Activated naive CD4-positive, alpha-beta T cell treated with anti-CD3 and anti-CD28 coated beads, Interleukin-2, amount 50 U/mL, for 72 hours (primary cell): ENCODE data around the gene EPN1. TPM values are rescaled to one million over a fixed set of nuclear protein-coding genes. Genes with fewer than 3 reads are reported as not detected.
A peak's percentile ranks its signal among the peaks of the same experiment; 100 is the strongest.

Experiments
- ATAC-seq, 2 donors: fragments of 150-1000 bp; cut with Tn5 transposase; 2 replicates each; pipeline ENCODE4 v1.10.0; 2021; ENCODE audit warnings: mild to moderate bottlenecking in 2 of 2, moderate library complexity in 2 of 2
- DNase-seq, 2 donors: peaks; one replicate each; pipeline ENCODE4 v3.0.0; 2021 to 2022; ENCODE audit warnings: low spot score in 2 of 2
- H3K27ac Mint-ChIP-seq, 2 donors: one replicate each; pipeline ENCODE4 v1.8.0; 2022; ENCODE audit warnings: mild to moderate bottlenecking in 2 of 2, mixed read lengths in 2 of 2
- H3K36me3 Mint-ChIP-seq, 2 donors: one replicate each; pipeline ENCODE4 v1.8.0; 2022; ENCODE audit warnings: mixed read lengths in 2 of 2
- H3K9me3 Mint-ChIP-seq, 2 donors: one replicate each; pipeline ENCODE4 v1.8.0; 2022; ENCODE audit warnings: mixed read lengths in 2 of 2
- total RNA-seq, 2 donors: library from RNA; stranded (reverse); gene quantifications; one replicate each; pipeline ENCODE4 v1.2.3, GENCODE V29; 2022

The EPN1 gene
- total RNA-seq, 2 donors from 2014 or later, result 23.1 to 46.4 TPM

DNA sequence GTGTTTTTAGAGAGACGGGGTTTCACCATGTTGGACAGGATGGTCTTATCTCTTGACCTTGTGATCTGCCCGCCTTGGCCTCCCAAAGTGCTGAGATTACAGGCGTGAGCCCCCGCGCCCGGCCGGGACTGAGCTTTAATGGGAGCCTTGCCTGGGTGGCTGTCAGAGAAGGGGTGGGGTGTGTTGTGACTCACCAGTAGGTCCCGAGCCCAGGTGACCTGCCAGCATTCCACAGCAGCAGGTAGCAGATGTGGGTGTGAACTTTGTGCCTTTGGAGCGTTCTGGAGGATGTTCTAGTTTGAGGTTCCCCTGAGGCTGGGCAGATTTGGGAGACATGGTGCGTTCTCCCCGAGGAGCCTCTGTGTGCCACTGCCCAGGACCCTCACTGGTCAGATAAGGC lies 7.1 kb upstream of the EPN1 start:
- Mint-ChIP-seq H3K27ac (no peak overlapping the region), H3K36me3 (peaks cover 10 to 14% of the 10 kb centered on the region in 2 donors), H3K9me3 (no peaks in the 10 kb centered on the region)
- DNase-seq (no peak), ATAC-seq (no peak)

DNA sequence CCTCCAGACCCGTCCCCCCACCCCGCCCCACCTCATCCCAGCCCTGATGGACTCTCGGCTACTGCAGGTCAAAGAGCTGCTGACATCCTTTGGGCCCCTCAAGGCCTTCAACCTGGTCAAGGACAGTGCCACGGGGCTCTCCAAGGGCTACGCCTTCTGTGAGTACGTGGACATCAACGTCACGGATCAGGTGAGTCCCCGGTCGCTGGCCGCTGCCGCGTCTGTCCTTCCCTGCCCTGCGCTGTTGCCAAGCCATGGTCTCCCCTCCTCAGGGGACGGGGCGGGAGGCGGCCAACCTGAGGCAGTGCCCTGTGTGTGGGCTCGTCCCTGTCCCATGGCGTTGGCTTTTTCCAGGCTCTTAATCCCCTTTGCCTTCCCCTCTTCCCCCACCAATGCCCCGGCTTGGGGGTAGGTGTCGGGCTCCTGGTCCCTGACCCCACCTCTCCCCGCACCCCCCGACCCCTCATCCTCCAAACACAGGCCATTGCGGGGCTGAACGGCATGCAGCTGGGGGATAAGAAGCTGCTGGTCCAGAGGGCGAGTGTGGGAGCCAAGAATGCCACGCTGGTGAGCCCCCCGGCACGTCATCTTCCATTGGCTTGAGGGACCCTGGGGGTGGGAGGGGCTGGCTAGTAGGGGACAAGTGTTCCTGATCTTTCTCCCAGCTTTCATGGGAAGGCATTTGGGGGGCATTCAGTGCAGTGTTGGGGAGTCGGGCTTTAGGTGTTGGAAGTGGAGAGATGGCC lies 6.2 kb upstream of the EPN1 start:
- ATAC-seq, result no peak
- Mint-ChIP-seq H3K36me3 (peaks cover 6 to 11% of the 10 kb centered on the region in 2 donors), H3K9me3 (no peaks in the 10 kb centered on the region), H3K27ac (peak overlapping the region in 1 of 2 donors; percentile 79)
- DNase-seq, result no peak

DNA sequence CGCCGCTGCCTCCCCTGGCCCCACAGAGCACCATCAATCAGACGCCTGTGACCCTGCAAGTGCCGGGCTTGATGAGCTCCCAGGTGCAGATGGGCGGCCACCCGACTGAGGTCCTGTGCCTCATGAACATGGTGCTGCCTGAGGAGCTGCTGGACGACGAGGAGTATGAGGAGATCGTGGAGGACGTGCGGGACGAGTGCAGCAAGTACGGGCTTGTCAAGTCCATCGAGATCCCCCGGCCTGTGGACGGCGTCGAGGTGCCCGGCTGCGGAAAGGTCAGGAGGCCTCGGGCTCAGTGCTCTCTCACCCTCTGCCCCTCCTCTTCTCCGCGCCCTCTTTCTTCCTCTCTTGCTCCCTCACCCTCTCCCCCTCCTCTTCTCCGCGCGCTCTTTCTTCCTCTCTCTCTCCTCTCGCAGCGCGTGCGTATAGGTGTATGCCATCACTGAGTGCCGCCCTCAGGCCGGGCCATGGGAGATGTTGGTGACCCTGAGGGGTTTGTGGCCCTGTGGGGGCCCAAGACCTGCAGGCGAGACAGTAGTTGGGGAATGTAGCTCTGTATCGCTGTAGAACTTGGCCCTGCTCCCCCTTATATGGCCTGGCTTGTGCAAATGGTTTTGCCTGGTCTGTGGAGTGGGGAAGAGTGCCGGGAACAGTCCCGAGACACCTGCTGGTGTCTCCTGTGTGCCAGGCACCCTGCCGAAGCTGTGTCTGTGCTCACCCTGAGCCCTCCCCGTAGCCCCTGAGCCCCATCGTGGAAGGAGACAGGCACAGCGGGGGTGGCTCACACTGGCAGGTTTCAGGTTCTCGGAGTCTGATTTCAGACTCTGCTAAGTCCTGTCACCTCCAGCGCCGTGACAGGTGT lies 5.4 kb upstream of the EPN1 start:
- Mint-ChIP-seq H3K27ac (peak overlapping the region in 1 of 2 donors; percentile 79), H3K9me3 (no peaks in the 10 kb centered on the region), H3K36me3 (peaks cover 0 to 12% of the 10 kb centered on the region in 2 donors)
- ATAC-seq (peak in 1 of 2 donors; percentile 4), DNase-seq (no peak)

DNA sequence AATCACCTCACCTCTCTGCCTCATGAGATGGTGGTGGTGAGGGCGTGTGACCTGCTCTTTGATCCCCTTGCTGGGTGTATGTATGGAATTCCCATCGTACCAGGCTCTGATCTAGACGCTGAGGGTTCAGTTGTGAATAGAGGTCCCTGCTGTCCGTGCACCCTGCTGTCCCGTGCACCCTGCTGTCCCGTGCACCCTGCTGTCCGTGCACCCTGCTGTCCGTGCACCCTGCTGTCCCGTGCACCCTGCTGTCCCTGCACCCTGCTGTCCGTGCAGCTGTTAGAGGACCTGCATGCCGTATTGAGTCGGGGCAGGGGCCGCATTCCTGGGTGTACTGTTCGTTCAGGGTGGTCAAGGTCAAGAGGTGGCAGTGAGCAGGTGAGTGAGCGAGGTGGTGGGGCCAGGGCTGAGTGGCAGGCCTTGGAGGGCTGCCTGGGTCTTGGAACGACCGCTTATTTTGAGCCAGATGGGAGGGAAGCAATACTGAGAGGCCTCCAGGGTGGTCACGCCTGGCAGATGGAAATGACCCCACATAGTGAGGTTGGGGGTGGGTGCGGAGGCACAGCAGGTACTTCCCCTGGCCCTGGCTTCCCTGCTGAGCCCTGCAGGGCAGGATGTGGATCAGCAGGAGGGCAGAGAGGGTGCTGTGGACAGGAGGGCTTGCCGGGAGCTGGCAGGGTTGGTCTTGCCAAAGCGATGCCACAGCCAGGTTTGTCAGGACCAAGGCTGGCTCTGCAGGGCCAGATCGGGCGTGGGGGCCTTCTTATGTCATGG lies 4.6 kb upstream of the EPN1 start:
- ATAC-seq (no peak), DNase-seq (no peak)
- peaks cover 3 to 14% of the 10 kb centered on the region in 2 donors for H3K36me3 Mint-ChIP-seq
- H3K9me3 Mint-ChIP-seq, result no peaks in the 10 kb centered on the region
- peak overlapping the region in 1 of 2 donors; percentile 14 for H3K27ac Mint-ChIP-seq

DNA sequence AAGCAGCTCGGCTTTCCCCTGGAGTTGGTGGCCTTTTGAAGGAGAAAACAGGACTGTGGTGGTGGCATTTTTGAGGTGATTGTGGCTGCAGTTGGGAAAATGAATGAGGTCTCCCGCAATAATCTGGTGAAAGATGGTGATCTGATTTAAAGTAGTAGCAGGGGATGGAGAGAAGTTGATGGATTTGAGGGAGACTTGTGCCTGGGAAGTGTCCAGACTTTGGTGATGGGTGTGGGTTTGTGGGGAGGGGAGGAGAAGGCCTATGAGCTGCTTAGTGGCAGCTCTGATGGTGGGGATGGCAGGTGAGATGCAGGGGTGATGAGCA lies 4.0 kb upstream of the EPN1 start:
- Mint-ChIP-seq H3K9me3 (no peaks in the 10 kb centered on the region), H3K27ac (no peak overlapping the region), H3K36me3 (peaks cover 8 to 19% of the 10 kb centered on the region in 2 donors)
- ATAC-seq (no peak), DNase-seq (no peak)

DNA sequence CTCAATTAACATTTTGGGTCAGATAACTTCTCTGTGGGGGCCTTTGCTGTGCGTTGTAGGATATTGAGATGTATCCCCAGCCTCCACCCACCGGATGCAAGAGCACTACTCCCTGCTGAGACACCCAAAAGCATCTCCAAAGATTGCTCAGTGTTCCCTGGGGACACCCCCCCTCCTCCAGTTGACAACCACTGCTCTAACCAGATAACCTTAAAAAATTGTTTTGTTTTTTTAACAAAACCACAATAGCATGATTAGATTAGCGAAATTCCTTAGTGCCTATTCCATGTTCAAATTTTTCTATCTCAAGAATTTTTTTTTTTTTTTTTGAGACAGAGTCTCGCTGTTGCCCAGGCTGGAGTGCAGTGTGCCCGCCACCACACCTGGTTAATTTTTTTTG lies 2.6 kb upstream of the EPN1 start:
- DNase-seq, result no peak
- Mint-ChIP-seq H3K27ac (no peak overlapping the region), H3K36me3 (peaks cover 14 to 19% of the 10 kb centered on the region in 2 donors), H3K9me3 (no peaks in the 10 kb centered on the region)
- ATAC-seq, result no peak

DNA sequence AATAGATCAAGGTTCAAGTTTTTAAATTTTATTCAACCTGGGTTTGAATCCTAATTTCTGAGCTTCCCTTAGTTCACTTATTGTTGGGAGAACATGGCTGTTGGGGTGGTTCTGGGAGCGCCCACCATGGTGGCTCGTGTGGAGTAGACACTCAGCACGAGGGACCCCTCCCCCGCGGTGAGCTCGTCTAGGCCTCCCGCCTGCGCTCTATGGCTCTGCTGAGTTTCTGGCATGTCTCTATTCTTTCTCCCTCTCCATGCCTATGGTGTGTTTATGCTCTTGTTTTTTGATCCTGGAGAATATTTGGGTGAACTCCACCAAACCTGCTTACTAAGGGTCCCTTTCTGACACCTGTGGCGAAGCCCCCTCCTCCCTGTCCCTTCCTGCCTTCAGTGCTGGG lies 1.6 kb upstream of the EPN1 start:
- H3K27ac Mint-ChIP-seq, result peak overlapping the region in 1 of 2 donors; percentile 75
- ATAC-seq, result no peak
- no peaks in the 10 kb centered on the region for H3K9me3 Mint-ChIP-seq
- DNase-seq, result no peak
- peaks cover 17 to 21% of the 10 kb centered on the region in 2 donors for H3K36me3 Mint-ChIP-seq

DNA sequence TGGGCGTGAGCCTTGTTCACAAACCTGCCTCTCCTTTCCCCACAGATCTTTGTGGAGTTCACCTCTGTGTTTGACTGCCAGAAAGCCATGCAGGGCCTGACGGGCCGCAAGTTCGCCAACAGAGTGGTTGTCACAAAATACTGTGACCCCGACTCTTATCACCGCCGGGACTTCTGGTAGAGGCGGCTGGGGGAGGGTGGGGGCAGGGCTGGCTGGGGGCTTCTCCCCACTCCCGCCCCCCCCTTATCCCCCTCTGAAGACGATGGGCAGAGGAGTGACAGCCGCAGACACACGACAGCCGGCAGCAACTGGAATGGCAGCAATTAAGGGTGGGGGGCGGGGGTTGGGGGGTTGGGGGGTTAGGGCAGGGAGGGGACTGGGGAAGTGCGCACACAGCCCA lies 1.1 kb upstream of the EPN1 start:
- ATAC-seq, result no peak
- no peak for DNase-seq
- Mint-ChIP-seq H3K36me3 (peaks cover 21 to 24% of the 10 kb centered on the region in 2 donors), H3K9me3 (no peaks in the 10 kb centered on the region), H3K27ac (peak overlapping the region; percentile 17 to 79)

DNA sequence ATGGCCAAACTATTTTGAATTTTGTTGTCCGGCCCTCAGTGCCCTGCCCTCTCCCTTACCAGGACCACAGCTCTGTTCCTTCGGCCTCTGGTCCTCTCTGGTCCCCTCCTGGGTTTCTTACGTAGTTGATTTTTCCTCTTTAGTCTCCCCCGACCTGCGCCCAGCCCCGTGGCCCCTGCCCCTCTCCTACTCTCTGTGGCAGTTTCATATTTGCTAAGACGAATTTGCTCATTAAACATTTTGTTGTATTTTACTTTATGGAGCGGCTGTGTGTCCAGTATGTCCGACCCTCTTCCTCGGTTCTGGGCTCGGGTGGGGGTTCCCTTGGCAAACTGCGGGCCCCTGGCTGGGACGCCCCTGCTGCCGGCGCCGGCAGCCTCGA lies 576 bp upstream of the EPN1 start:
- no peak for DNase-seq
- Mint-ChIP-seq H3K27ac (peak overlapping the region; percentile 17 to 79), H3K9me3 (no peaks in the 10 kb centered on the region), H3K36me3 (peaks cover 27 to 28% of the 10 kb centered on the region in 2 donors)
- ATAC-seq, result no peak

DNA sequence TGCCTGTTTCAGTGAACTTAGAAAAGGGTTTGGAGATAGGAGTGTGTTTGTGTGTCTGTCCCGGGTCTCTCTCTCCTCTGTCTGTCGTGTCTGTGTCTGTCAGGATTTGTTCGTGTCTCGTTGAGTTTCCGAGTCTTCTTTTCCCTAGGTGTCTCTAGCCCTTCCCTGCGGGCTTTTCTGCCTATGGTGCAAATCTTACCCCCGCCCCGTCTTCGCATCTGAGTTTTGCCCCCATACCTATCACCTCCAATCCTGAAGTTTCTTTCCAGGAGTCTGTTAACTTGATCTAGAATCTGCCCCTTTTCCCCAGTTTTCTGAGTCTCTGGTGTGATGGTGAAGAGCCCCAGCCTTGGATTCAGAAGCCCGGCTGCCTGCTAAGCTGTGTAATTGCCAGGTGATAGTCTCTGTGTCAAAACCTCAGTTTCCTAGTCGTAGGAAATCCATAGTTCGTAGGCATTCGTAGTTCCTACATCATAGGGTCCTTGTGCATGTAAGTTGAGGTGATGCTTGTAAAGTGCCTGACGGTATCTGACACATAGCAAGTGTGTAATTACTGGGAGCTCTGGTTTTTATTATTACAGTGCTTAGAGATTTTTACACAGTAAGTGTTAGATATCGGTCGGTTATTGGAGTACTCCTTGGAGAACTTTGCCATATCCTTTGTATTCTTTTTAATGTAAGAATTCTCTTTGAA lies 782 bp downstream of the EPN1 start:
- Mint-ChIP-seq H3K9me3 (no peaks in the 10 kb centered on the region), H3K36me3 (peaks cover 32 to 34% of the 10 kb centered on the region in 2 donors)
- ATAC-seq, result no peak

DNA sequence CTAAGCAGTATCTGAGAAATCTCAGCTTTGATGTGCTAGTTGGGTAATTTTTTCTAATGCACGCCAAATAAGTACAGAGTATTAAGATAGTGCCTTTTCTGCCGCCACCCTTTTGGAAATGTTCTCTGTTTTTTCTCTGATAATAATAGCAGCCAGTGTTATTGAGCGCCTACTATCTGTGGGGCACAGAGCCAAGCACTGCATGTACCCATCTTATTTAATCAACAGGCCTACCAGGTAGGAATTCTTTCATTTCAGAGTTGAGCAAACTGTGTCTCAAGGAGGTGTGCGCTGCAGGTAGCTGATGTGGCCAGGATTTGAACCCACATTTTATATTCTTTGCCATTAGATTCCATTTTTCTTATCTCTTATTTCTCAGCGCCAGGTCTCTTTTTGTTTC lies 1.4 kb downstream of the EPN1 start:
- peak overlapping the region; percentile 76 to 98 for H3K27ac Mint-ChIP-seq
- H3K36me3 Mint-ChIP-seq, result peaks cover 32% of the 10 kb centered on the region in 2 donors
- ATAC-seq (no peak), DNase-seq (no peak)
- H3K9me3 Mint-ChIP-seq, result no peaks in the 10 kb centered on the region

More for the DNA sequence above, 782 bp downstream of the EPN1 start:
- peak overlapping the region; percentile 89 to 98 for H3K27ac Mint-ChIP-seq
- no peak for DNase-seq

DNA sequence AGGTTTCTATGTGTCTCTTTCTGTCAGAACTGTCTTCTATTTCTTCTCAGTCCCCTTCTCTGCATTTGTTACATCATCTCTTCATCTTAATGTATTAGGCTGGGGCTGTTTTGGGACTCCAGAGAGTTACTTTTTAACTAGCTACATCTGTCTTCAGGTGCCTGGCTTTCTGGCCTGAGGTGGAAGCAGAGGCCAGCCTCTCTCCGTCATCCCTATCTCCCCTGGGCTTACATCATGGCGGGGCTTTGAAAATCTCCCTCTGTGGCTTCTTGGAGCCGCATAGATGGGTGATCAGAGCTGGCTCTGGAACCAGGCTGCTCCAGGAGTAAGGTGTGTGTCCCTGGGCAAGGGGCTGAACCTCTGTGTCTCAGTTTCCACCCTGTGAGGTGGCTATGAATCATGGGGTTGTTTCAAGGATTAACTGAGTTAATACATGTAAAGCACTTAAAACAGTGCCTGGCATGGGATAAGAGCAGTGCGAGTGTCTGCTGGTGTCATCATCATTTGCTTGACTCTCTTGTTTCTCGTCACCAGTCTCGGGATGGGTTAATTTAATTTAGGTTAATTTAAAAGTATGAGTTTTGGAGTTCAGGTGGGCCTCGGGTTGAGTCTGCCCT lies 2.0 kb downstream of the EPN1 start:
- peak overlapping the region; percentile 17 to 76 for H3K27ac Mint-ChIP-seq
- peak in 1 of 2 donors; percentile 17 for ATAC-seq
- peaks cover 29 to 32% of the 10 kb centered on the region in 2 donors for H3K36me3 Mint-ChIP-seq
- no peaks in the 10 kb centered on the region for H3K9me3 Mint-ChIP-seq
- DNase-seq, result no peak

DNA sequence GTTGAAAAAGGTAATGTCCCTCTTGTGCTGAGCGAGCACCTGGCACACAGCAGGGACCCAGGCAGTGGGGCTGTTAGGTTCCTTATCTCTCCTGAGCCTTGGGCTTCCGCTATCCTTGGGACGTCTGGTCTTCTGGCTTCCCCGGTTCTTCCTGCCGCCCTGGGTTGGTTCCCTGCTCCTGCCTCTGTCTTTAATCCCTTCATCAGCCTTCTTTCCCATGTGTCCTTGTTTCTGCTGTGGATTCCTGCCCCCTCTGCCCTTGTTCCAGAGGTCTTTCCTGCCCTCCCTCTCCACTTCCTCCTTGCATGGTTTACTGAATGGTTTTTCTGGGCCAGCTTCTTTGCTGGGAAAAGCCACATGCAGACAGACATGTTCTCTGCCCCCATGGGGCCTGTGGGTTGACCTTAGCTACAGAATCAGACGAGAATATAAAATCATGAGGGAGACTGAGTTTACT lies 2.6 kb downstream of the EPN1 start:
- peak overlapping the region; percentile 17 to 76 for H3K27ac Mint-ChIP-seq
- DNase-seq, result no peak
- H3K36me3 Mint-ChIP-seq, result peaks cover 29 to 32% of the 10 kb centered on the region in 2 donors
- no peak for ATAC-seq
- no peaks in the 10 kb centered on the region for H3K9me3 Mint-ChIP-seq

DNA sequence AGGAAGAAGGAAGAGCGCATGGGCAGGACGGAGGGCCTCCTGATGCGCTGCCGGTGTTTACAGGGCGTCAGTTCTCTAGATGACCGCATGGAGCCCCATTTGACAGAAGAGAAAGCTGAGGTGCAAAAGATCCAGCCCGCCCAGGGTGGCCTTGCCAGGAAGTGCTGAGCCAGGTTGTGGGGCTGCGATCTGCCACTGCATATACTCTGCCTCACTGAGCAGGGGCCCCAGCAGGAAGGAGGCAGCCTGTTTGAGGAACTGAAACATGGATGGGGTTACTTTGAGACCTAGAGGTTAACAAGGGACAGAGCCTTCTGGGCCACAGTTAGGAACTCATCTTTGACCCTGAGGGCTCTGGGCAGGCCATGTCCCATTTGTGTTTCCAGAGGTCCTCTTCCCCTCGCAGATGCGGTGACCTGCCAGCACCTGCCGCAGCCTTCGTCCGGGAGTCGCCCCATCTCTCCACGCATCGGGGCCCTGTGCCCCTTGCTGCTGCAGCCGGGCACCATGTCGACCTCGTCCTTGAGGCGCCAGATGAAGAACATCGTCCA lies 3.2 kb downstream of the EPN1 start:
- peak overlapping the region; percentile 59 to 76 for H3K27ac Mint-ChIP-seq
- DNase-seq (no peak), ATAC-seq (no peak)
- H3K36me3 Mint-ChIP-seq, result peaks cover 28 to 32% of the 10 kb centered on the region in 2 donors
- H3K9me3 Mint-ChIP-seq, result no peaks in the 10 kb centered on the region

DNA sequence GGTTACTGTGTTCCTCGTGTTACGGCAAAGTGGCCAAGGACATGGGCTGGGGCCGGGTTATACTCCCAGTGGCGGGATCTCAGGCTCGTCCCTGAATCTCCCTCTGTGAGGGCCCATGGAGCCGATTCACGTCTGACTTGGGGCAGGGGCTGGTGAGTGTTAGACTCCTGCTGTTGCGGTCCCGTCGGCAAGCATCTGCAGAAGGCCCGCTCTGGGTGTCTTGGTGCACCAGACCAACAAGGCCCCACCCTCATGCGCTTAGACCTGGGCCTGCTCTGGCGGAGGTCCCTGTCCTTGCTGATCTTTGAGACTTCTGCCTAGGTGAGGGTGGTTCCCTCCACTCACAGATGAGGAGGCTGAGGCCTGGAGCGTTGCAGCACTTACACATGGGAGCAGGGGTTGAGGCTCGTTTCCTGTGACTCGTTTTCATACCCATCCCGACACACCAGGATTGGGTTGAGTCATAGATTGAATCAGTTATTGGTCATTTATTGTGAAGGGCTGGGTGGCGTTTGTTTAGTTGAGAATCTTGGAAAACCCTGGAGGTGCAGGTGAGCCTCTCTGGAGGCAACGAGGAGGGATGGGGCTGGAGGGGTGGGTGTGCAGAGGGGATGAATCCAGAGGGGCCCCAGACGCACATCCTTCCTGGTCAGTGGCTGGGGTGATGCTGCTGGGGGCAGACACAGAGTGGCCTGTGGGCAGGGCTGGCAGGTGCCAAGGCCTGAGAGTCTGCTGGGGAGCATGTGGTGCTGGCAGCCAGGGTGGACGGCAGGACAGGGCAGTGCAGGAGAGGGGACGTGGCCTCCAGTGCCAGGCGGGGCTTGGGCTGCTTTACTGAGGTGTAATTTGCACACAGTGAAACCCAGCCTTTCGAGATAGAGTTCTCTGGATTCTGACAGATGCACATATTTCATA lies 4.6 kb downstream of the EPN1 start:
- peak overlapping the region; percentile 18 to 76 for H3K27ac Mint-ChIP-seq
- no peaks in the 10 kb centered on the region for H3K9me3 Mint-ChIP-seq
- DNase-seq (no peak), ATAC-seq (peak in 1 of 2 donors; percentile 40)
- H3K36me3 Mint-ChIP-seq, result peaks cover 22 to 32% of the 10 kb centered on the region in 2 donors
